Activated naive CD8-positive, alpha-beta T cell (primary cell): Measurements from ENCODE around the gene RPL37A.

Source experiments
- H3K27ac Mint-ChIP-seq: one replicate; pipeline ENCODE4 v1.8.0; 2021; ENCODE audit warnings: mixed read lengths
- H3K27me3 Mint-ChIP-seq: one replicate; pipeline ENCODE4 v1.8.0; 2021; ENCODE audit warnings: mixed read lengths
- H3K36me3 Mint-ChIP-seq: one replicate; pipeline ENCODE4 v1.8.0; 2021; ENCODE audit warnings: mixed read lengths
- H3K4me1 Mint-ChIP-seq: one replicate; pipeline ENCODE4 v1.8.0; 2021; ENCODE audit warnings: low read depth, mixed read lengths
- H3K4me3 Mint-ChIP-seq: one replicate; pipeline ENCODE4 v1.8.0; 2021; ENCODE audit warnings: mild to moderate bottlenecking, mixed read lengths
- H3K9me3 Mint-ChIP-seq: one replicate; pipeline ENCODE4 v1.8.0; 2021; ENCODE audit warnings: low read depth, mixed read lengths

The RPL37A gene

GRCh38 chr2:216519154-216519762 is 20.6 kb downstream of the RPL37A start:
- Mint-ChIP-seq H3K27ac (no peak overlapping the region), H3K36me3 (no peaks in the 10 kb centered on the region), H3K4me1 (no peaks in the 10 kb centered on the region), H3K9me3 (no peaks in the 10 kb centered on the region), H3K27me3 (no peaks in the 10 kb centered on the region), H3K4me3 (no peak overlapping the region)

- Mint-ChIP-seq H3K4me3 (no peak overlapping the region), H3K9me3 (no peaks in the 10 kb centered on the region), H3K27me3 (no peaks in the 10 kb centered on the region), H3K36me3 (no peaks in the 10 kb centered on the region), H3K4me1 (no peaks in the 10 kb centered on the region), H3K27ac (no peak overlapping the region)
Observed at GRCh38 chr2:216520112-216520511, 21.5 kb downstream of the RPL37A start.

GRCh38 chr2:216522892-216523502 is 24.4 kb downstream of the RPL37A start:
- Mint-ChIP-seq H3K27ac (no peak overlapping the region), H3K9me3 (no peaks in the 10 kb centered on the region), H3K27me3 (no peaks in the 10 kb centered on the region), H3K4me3 (no peak overlapping the region), H3K36me3 (no peaks in the 10 kb centered on the region), H3K4me1 (no peaks in the 10 kb centered on the region)

GRCh38 chr2:216525972-216526371 is 27.3 kb downstream of the RPL37A start:
- H3K36me3 Mint-ChIP-seq, result no peaks in the 10 kb centered on the region
- no peaks in the 10 kb centered on the region for H3K9me3 Mint-ChIP-seq
- H3K4me3 Mint-ChIP-seq, result no peak overlapping the region
- H3K27ac Mint-ChIP-seq, result no peak overlapping the region
- H3K27me3 Mint-ChIP-seq, result no peaks in the 10 kb centered on the region
- H3K4me1 Mint-ChIP-seq, result no peaks in the 10 kb centered on the region

- Mint-ChIP-seq H3K4me1 (no peaks in the 10 kb centered on the region), H3K27me3 (no peaks in the 10 kb centered on the region), H3K4me3 (no peak overlapping the region), H3K27ac (no peak overlapping the region), H3K9me3 (no peaks in the 10 kb centered on the region), H3K36me3 (no peaks in the 10 kb centered on the region)
Observed at GRCh38 chr2:216526939-216527338, 28.3 kb downstream of the RPL37A start.

GRCh38 chr2:216527600-216527999 is 29.0 kb downstream of the RPL37A start:
- H3K9me3 Mint-ChIP-seq, result no peaks in the 10 kb centered on the region
- no peaks in the 10 kb centered on the region for H3K36me3 Mint-ChIP-seq
- no peaks in the 10 kb centered on the region for H3K4me1 Mint-ChIP-seq
- no peaks in the 10 kb centered on the region for H3K27me3 Mint-ChIP-seq
- no peak overlapping the region for H3K4me3 Mint-ChIP-seq
- H3K27ac Mint-ChIP-seq, result no peak overlapping the region

GRCh38 chr2:216532562-216532961 is 33.9 kb downstream of the RPL37A start:
- H3K9me3 Mint-ChIP-seq, result no peaks in the 10 kb centered on the region
- H3K36me3 Mint-ChIP-seq, result no peaks in the 10 kb centered on the region
- H3K27ac Mint-ChIP-seq, result no peak overlapping the region
- H3K27me3 Mint-ChIP-seq, result no peaks in the 10 kb centered on the region
- H3K4me3 Mint-ChIP-seq, result no peak overlapping the region
- no peaks in the 10 kb centered on the region for H3K4me1 Mint-ChIP-seq

GRCh38 chr2:216533609-216534008 is 35.0 kb downstream of the RPL37A start:
- Mint-ChIP-seq H3K9me3 (no peaks in the 10 kb centered on the region), H3K4me1 (no peaks in the 10 kb centered on the region), H3K4me3 (no peak overlapping the region), H3K27me3 (no peaks in the 10 kb centered on the region), H3K36me3 (no peaks in the 10 kb centered on the region), H3K27ac (no peak overlapping the region)

- Mint-ChIP-seq H3K4me3 (no peak overlapping the region), H3K27me3 (no peaks in the 10 kb centered on the region), H3K4me1 (no peaks in the 10 kb centered on the region), H3K36me3 (peaks cover 2% of the 10 kb centered on the region), H3K9me3 (no peaks in the 10 kb centered on the region), H3K27ac (no peak overlapping the region)
Observed at GRCh38 chr2:216534809-216535208, 36.2 kb downstream of the RPL37A start.

- H3K4me1 Mint-ChIP-seq, result no peaks in the 10 kb centered on the region
- H3K27me3 Mint-ChIP-seq, result no peaks in the 10 kb centered on the region
- no peak overlapping the region for H3K27ac Mint-ChIP-seq
- no peak overlapping the region for H3K4me3 Mint-ChIP-seq
- peaks cover 2% of the 10 kb centered on the region for H3K36me3 Mint-ChIP-seq
- no peaks in the 10 kb centered on the region for H3K9me3 Mint-ChIP-seq
Observed at GRCh38 chr2:216535454-216535995, 36.9 kb downstream of the RPL37A start.

- peaks cover 2% of the 10 kb centered on the region for H3K36me3 Mint-ChIP-seq
- H3K27me3 Mint-ChIP-seq, result no peaks in the 10 kb centered on the region
- no peak overlapping the region for H3K4me3 Mint-ChIP-seq
- no peaks in the 10 kb centered on the region for H3K9me3 Mint-ChIP-seq
- no peak overlapping the region for H3K27ac Mint-ChIP-seq
- no peaks in the 10 kb centered on the region for H3K4me1 Mint-ChIP-seq
Observed at GRCh38 chr2:216536734-216537210, 38.1 kb downstream of the RPL37A start.

- H3K36me3 Mint-ChIP-seq, result peaks cover 2% of the 10 kb centered on the region
- no peaks in the 10 kb centered on the region for H3K9me3 Mint-ChIP-seq
- H3K4me1 Mint-ChIP-seq, result no peaks in the 10 kb centered on the region
- H3K4me3 Mint-ChIP-seq, result no peak overlapping the region
- no peak overlapping the region for H3K27ac Mint-ChIP-seq
- H3K27me3 Mint-ChIP-seq, result no peaks in the 10 kb centered on the region
Observed at GRCh38 chr2:216537366-216537765, 38.7 kb downstream of the RPL37A start.

- peaks cover 2% of the 10 kb centered on the region for H3K36me3 Mint-ChIP-seq
Observed at GRCh38 chr2:216538538-216538937, 39.9 kb downstream of the RPL37A start.

GRCh38 chr2:216539120-216539519 is 40.5 kb downstream of the RPL37A start:
- H3K27me3 Mint-ChIP-seq, result no peaks in the 10 kb centered on the region

More at GRCh38 chr2:216538538-216538937, 39.9 kb downstream of the RPL37A start:
- no peak overlapping the region for H3K4me3 Mint-ChIP-seq
- no peaks in the 10 kb centered on the region for H3K4me1 Mint-ChIP-seq
- no peaks in the 10 kb centered on the region for H3K9me3 Mint-ChIP-seq
- no peaks in the 10 kb centered on the region for H3K27me3 Mint-ChIP-seq
- no peak overlapping the region for H3K27ac Mint-ChIP-seq

GRCh38 chr2:216539791-216540241 is 41.2 kb downstream of the RPL37A start:
- no peaks in the 10 kb centered on the region for H3K4me1 Mint-ChIP-seq
- peaks cover 2% of the 10 kb centered on the region for H3K36me3 Mint-ChIP-seq
- no peaks in the 10 kb centered on the region for H3K27me3 Mint-ChIP-seq
- no peak overlapping the region for H3K27ac Mint-ChIP-seq
- H3K9me3 Mint-ChIP-seq, result no peaks in the 10 kb centered on the region
- no peak overlapping the region for H3K4me3 Mint-ChIP-seq

More at GRCh38 chr2:216539120-216539519, 40.5 kb downstream of the RPL37A start:
- no peak overlapping the region for H3K27ac Mint-ChIP-seq
- H3K36me3 Mint-ChIP-seq, result peaks cover 2% of the 10 kb centered on the region
- no peaks in the 10 kb centered on the region for H3K9me3 Mint-ChIP-seq
- H3K4me1 Mint-ChIP-seq, result no peaks in the 10 kb centered on the region
- no peak overlapping the region for H3K4me3 Mint-ChIP-seq
